Gastroesophageal sphincter (tissue), 3 donors: ENCODE data around the gene TBC1D1.

Experiments used
- CTCF ChIP-seq, 4 experiments: fragments of 200-600 bp in 2 of 4; fragments of 450-650 bp in 2 of 4; sonication (generic) in 1 of 4; IDR thresholded peaks; one replicate each; pipeline ENCODE4 v1.5.1; 2017 to 2019; ENCODE audit warnings: antibody characterized with exemption in 4 of 4, mild to moderate bottlenecking in 2 of 4, moderate library complexity in 2 of 4
- EP300 ChIP-seq: sonication (generic); formaldehyde crosslinking; IDR thresholded peaks from one replicate; pipeline ENCODE4 v1.6.1; 2017; ENCODE audit warnings: antibody characterized with exemption, mild to moderate bottlenecking
- POLR2A ChIP-seq, 2 donors: fragments of 450-650 bp; IDR thresholded peaks; one replicate each; pipeline ENCODE4 v1.6.1; 2017; ENCODE audit warnings: antibody characterized with exemption in 2 of 2, mild to moderate bottlenecking in 2 of 2, moderate library complexity in 1 of 2
- POLR2AphosphoS5 ChIP-seq: sonication (generic); formaldehyde crosslinking; IDR thresholded peaks from one replicate; pipeline ENCODE4 v1.6.1; 2017; ENCODE audit warnings: antibody characterized with exemption

DNA sequence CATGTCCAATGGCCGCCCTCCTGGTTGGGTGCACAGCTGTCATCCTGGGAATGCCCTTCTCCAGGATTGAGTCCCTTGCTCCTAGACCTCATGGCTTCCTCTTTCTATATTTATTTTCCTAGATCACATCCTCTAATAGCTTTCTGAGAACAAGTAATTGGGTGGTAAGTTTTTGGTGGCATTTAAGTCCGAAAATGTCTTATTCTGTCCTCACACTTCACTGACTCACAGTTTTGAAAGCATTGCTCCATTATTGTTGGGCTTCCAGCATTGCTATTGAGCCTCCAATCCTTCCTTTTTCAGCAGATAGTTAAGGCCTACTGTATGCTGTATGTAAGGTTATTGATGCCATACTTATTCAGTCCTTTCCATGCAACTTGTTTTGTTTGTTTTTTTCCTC, 38.5 kb upstream of the TBC1D1 start:
- no peak for TF ChIP-seq CTCF (IDR thresholded peaks at IDR 0.05)
- no peak for TF ChIP-seq POLR2A (IDR thresholded peaks at IDR 0.05)
- TF ChIP-seq POLR2AphosphoS5 = no peak
- no peak for TF ChIP-seq EP300
